ENCODE results near the gene FLRT1.

DNA sequence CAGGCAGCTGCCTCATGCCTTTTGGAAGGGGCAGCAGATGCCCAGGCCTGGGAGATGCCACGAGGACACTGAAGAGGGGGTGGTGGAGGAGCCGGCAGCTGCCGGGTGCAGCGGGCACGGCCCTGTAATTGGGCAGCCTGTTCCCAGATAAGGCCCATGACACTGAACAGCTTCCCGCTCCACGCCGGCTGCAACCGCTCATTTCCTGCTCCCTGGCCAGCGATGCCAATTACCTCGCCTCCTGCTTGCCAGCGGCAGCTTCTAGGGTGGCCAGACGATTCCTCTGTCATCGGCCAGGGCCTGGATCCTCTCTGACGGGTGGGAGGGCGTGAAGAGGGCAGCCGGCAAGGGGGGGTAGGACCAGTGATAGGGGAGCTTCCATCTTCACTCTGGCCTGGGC lies 22.8 kb downstream of the FLRT1 start:
- no peak for TF ChIP-seq CTCF (IDR thresholded peaks at IDR 0.05)
- TF ChIP-seq POLR2A (IDR thresholded peaks at IDR 0.05) = no peak
- TF ChIP-seq POLR2AphosphoS5 (IDR thresholded peaks at IDR 0.05) = peak in 2 of 3 donors; percentile 13 to 75
